Activated CD4-positive, alpha-beta T cell treated with anti-CD3 and anti-CD28 coated beads, Interleukin-2, amount 10 ng/mL, durations not matched to agents 7 days and 5 days (primary cell): ENCODE results near the gene KLF16. TPM values are rescaled to one million over a fixed set of nuclear protein-coding genes. Genes with fewer than 3 reads are reported as not detected.
A peak's percentile ranks its signal among the peaks of the same experiment; 100 is the strongest.

Experiments
- CTCF ChIA-PET: fragments of 350-600 bp; sonication (Branson Sonifier 250); formaldehyde crosslinking; loops from one replicate; lab custom pipeline; 2021; ENCODE audit warnings: antibody characterized with exemption; lab: Charles Lee
- POLR2A ChIA-PET: fragments of 350-600 bp; sonication (Branson Sonifier 250); formaldehyde crosslinking; loops from one replicate; lab custom pipeline; 2021; ENCODE audit warnings: antibody characterized with exemption; lab: Charles Lee
- DNase-seq: peaks from one replicate; pipeline ENCODE4 v3.0.0-alpha.2; 2020
- H3K27ac Mint-ChIP-seq: one replicate; pipeline ENCODE4 v1.8.0; 2021; ENCODE audit warnings: mild to moderate bottlenecking, moderate library complexity, mixed read lengths
- H3K27me3 Mint-ChIP-seq: one replicate; pipeline ENCODE4 v1.8.0; 2021; ENCODE audit warnings: mixed read lengths
- H3K36me3 Mint-ChIP-seq: one replicate; pipeline ENCODE4 v1.8.0; 2021; ENCODE audit warnings: low read depth, mixed read lengths
- H3K4me1 Mint-ChIP-seq: one replicate; pipeline ENCODE4 v1.8.0; 2021; ENCODE audit warnings: mixed read lengths
- H3K4me3 Mint-ChIP-seq: one replicate; pipeline ENCODE4 v1.8.0; 2021; ENCODE audit warnings: mild to moderate bottlenecking, moderate library complexity, mixed read lengths
- H3K9me3 Mint-ChIP-seq: one replicate; pipeline ENCODE4 v1.8.0; 2021; ENCODE audit warnings: mixed read lengths
- total RNA-seq, 2 experiments: library from RNA; stranded (reverse); gene quantifications; one replicate each; pipeline ENCODE4 v1.2.3, GENCODE V29; 2021

KLF16 gene
- total RNA-seq, 2 experiments from 2014 or later = 24.0 to 25.5 TPM

GRCh38 chr19:1827566-1828278, 35.7 kb downstream of the KLF16 start:
- Mint-ChIP-seq H3K4me1 (peaks cover 4% of the 10 kb centered on the region), H3K36me3 (peaks cover 11% of the 10 kb centered on the region), H3K9me3 (no peaks in the 10 kb centered on the region), H3K4me3 (no peak overlapping the region), H3K27me3 (no peaks in the 10 kb centered on the region), H3K27ac (no peak overlapping the region)
- CTCF ChIA-PET = interaction anchor here (1.1 to 2.8 kb wide), 3 partner anchors 10 to 13 kb away, joined by 4 to 31 read pairs (median 17); no protein-coding TSS in a partner anchor
- DNase-seq = no peak
- POLR2A ChIA-PET = no interaction called here

- POLR2A ChIA-PET = no interaction called here
- CTCF ChIA-PET = interaction anchor here (0.6 to 2.8 kb wide), 24 partner anchors 8 to 1553 kb away, joined by 3 to 31 read pairs (median 4); no protein-coding TSS in a partner anchor
- H3K27ac Mint-ChIP-seq = no peak overlapping the region
Observed at GRCh38 chr19:1826557-1827521, 36.5 kb downstream of the KLF16 start.

GRCh38 chr19:1825909-1826556, 37.3 kb downstream of the KLF16 start:
- DNase-seq = peak; percentile 82
- Mint-ChIP-seq H3K27me3 (no peaks in the 10 kb centered on the region), H3K27ac (no peak overlapping the region), H3K4me1 (peaks cover 4% of the 10 kb centered on the region), H3K9me3 (no peaks in the 10 kb centered on the region), H3K36me3 (peaks cover 11% of the 10 kb centered on the region), H3K4me3 (no peak overlapping the region)
- ChIA-PET CTCF (interaction anchor here (0.6 to 2.8 kb wide), 26 partner anchors 9 to 1554 kb away, joined by 3 to 31 read pairs (median 4); no protein-coding TSS in a partner anchor), POLR2A (no interaction called here)

More at GRCh38 chr19:1826557-1827521, 36.5 kb downstream of the KLF16 start:
- DNase-seq = no peak
- Mint-ChIP-seq H3K4me3 (no peak overlapping the region), H3K27me3 (no peaks in the 10 kb centered on the region), H3K36me3 (peaks cover 11% of the 10 kb centered on the region), H3K9me3 (no peaks in the 10 kb centered on the region), H3K4me1 (peaks cover 4% of the 10 kb centered on the region)

GRCh38 chr19:1824252-1824622, 39.1 kb downstream of the KLF16 start:
- H3K4me1 Mint-ChIP-seq = peaks cover 4% of the 10 kb centered on the region
- peaks cover 12% of the 10 kb centered on the region for H3K36me3 Mint-ChIP-seq
- no peaks in the 10 kb centered on the region for H3K27me3 Mint-ChIP-seq
- no peaks in the 10 kb centered on the region for H3K9me3 Mint-ChIP-seq
- CTCF ChIA-PET = interaction anchor here (1.1 kb wide), 1 partner anchor 9 kb away, joined by 3 read pairs; no protein-coding TSS in a partner anchor
- no peak overlapping the region for H3K27ac Mint-ChIP-seq
- POLR2A ChIA-PET = no interaction called here
- H3K4me3 Mint-ChIP-seq = no peak overlapping the region
- no peak for DNase-seq

GRCh38 chr19:1823539-1824251, 39.7 kb downstream of the KLF16 start:
- CTCF ChIA-PET = interaction anchor here (1.1 kb wide), 1 partner anchor 9 kb away, joined by 3 read pairs; no protein-coding TSS in a partner anchor
- no peak overlapping the region for H3K27ac Mint-ChIP-seq
- peaks cover 12% of the 10 kb centered on the region for H3K36me3 Mint-ChIP-seq
- no peak overlapping the region for H3K4me3 Mint-ChIP-seq
- POLR2A ChIA-PET = no interaction called here
- no peaks in the 10 kb centered on the region for H3K9me3 Mint-ChIP-seq
- H3K4me1 Mint-ChIP-seq = peaks cover 4% of the 10 kb centered on the region
- no peaks in the 10 kb centered on the region for H3K27me3 Mint-ChIP-seq
- DNase-seq = no peak

- Mint-ChIP-seq H3K4me1 (peaks cover 4% of the 10 kb centered on the region), H3K27me3 (no peaks in the 10 kb centered on the region), H3K4me3 (no peak overlapping the region), H3K36me3 (peaks cover 14% of the 10 kb centered on the region), H3K27ac (no peak overlapping the region), H3K9me3 (no peaks in the 10 kb centered on the region)
- POLR2A ChIA-PET = no interaction called here
- CTCF ChIA-PET = interaction anchor here (0.6 kb wide), 1 partner anchor 525 kb away, joined by 3 read pairs; no protein-coding TSS in a partner anchor
- no peak for DNase-seq
Observed at GRCh38 chr19:1823020-1823419, 40.4 kb downstream of the KLF16 start.

- no peak overlapping the region for H3K27ac Mint-ChIP-seq
- no peaks in the 10 kb centered on the region for H3K9me3 Mint-ChIP-seq
- H3K36me3 Mint-ChIP-seq = peaks cover 14% of the 10 kb centered on the region
- H3K27me3 Mint-ChIP-seq = no peaks in the 10 kb centered on the region
- no peak overlapping the region for H3K4me3 Mint-ChIP-seq
- peaks cover 4% of the 10 kb centered on the region for H3K4me1 Mint-ChIP-seq
- ChIA-PET CTCF (interaction anchor here (0.6 kb wide), 1 partner anchor 524 kb away, joined by 3 read pairs; no protein-coding TSS in a partner anchor), POLR2A (no interaction called here)
- DNase-seq = no peak
Observed at GRCh38 chr19:1822210-1822609, 41.2 kb downstream of the KLF16 start.

GRCh38 chr19:1819341-1820255, 43.8 kb downstream of the KLF16 start:
- peaks cover 18% of the 10 kb centered on the region for H3K36me3 Mint-ChIP-seq
- H3K9me3 Mint-ChIP-seq = no peaks in the 10 kb centered on the region
- H3K27me3 Mint-ChIP-seq = no peaks in the 10 kb centered on the region
- H3K27ac Mint-ChIP-seq = no peak overlapping the region
- DNase-seq = no peak
- CTCF ChIA-PET = no interaction called here
- POLR2A ChIA-PET = no interaction called here
- H3K4me3 Mint-ChIP-seq = no peak overlapping the region
- no peaks in the 10 kb centered on the region for H3K4me1 Mint-ChIP-seq

- DNase-seq = no peak
- H3K36me3 Mint-ChIP-seq = peaks cover 15% of the 10 kb centered on the region
- no peaks in the 10 kb centered on the region for H3K9me3 Mint-ChIP-seq
- H3K4me3 Mint-ChIP-seq = no peak overlapping the region
- H3K27ac Mint-ChIP-seq = no peak overlapping the region
- H3K27me3 Mint-ChIP-seq = no peaks in the 10 kb centered on the region
- H3K4me1 Mint-ChIP-seq = peaks cover 2% of the 10 kb centered on the region
- POLR2A ChIA-PET = no interaction called here
- CTCF ChIA-PET = no interaction called here
Observed at GRCh38 chr19:1818549-1819195, 44.7 kb downstream of the KLF16 start.

GRCh38 chr19:1817553-1818179, 45.7 kb downstream of the KLF16 start:
- Mint-ChIP-seq H3K27me3 (no peaks in the 10 kb centered on the region), H3K9me3 (no peaks in the 10 kb centered on the region), H3K27ac (no peak overlapping the region), H3K4me1 (peaks cover 10% of the 10 kb centered on the region), H3K4me3 (no peak overlapping the region), H3K36me3 (peaks cover 15% of the 10 kb centered on the region)
- POLR2A ChIA-PET = no interaction called here
- no peak for DNase-seq
- CTCF ChIA-PET = no interaction called here
